ENCODE data around the gene FAM13C.

DNA sequence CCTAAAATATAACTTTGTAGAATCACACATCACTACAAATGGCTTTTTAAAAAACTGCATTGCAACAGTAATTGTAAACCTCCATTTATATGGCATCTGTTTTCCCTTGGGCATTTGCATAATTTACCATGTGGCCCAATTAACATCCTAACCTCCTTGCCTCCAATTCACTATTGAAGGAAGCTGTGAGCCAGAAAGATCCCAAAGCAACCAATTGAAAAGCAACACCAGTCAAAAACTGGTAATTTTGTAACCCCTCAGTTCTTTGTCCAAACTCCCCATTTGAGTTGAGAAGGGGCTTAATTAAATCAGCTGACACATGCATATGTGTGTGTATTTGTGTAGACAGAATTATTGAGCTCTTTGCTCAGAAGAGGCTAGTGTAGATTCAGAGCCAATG is 90.3 kb downstream of the FAM13C start:
- TF ChIP-seq ZNF354C (tag by site-specific recombination; IDR thresholded peaks at IDR 0.05; ENCODE audit: borderline replicate concordance, low read depth) (no peak), ZFHX2 (tag by site-specific recombination; conservative IDR thresholded peaks at IDR 0.05) (no peak)

Measured in HEK293 (cell line).